ENCODE results near the gene ZMYND8. TPM values are rescaled to one million over a fixed set of nuclear protein-coding genes. Genes with fewer than 3 reads are reported as not detected.

The ZMYND8 gene
- total and polyA plus RNA-seq, 10 of the 15 experiments (the other 5 are each of a cell fraction or from before 2014, with no cell fraction given): 12.9 to 54.8 (median 23.1) TPM

DNA sequence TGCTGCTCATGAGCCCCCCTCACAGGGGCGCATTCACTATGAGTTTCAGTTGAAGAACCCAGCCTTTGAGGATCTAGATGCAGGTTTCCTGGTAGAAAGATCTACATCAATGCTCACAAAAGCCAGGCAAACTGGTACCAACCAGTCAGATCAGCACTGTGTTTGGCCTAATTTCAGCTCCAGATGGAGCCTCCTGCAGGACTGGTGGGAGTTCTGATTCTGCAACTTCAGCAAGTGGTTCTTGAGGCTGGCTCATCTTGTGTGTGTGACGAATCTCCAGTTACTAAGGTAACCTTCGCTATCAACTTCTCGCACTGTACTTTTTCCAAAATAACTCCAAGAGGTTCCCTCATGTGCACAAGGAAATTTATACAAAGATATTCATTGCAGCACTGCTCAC is 118.8 kb downstream of the ZMYND8 start:
- H3K27me3 ChIP-seq (replicated peaks in 1 of 2; ENCODE audit: control insufficient read depth in 2 of 2, insufficient read depth in 2 of 2, low read length in 1 of 2): no peaks in the 10 kb centered on the region
- ChIA-PET SMC1A (ENCODE audit: uncharacterized antibody, unreplicated experiment) (no interaction called here), RAD21 (ENCODE audit: unreplicated experiment) (no interaction called here), CTCF (no interaction called here), POLR2A (no interaction called here)
- H3K27ac ChIP-seq (ENCODE audit: control insufficient read depth, insufficient read depth): no peak overlapping the region
- ATAC-seq: no peak
- H3K4me3 ChIP-seq: no peak overlapping the region
- H3K9me3 ChIP-seq (replicated peaks; ENCODE audit: control insufficient read depth, insufficient read depth, low read length): no peaks in the 10 kb centered on the region; the same call in 2 of the 3 replicates
- no peak overlapping the region for H3K9ac ChIP-seq (ENCODE audit: control insufficient read depth, insufficient read depth, low read length)
- in situ Hi-C loops (cut with MboI): no loop called here
- DNase-seq (ENCODE audit: low read depth, low spot score): no peak
- peaks cover 35 to 41% of the 10 kb centered on the region in 2 experiments for H3K36me3 ChIP-seq (ENCODE audit: control insufficient read depth in 2 of 2, insufficient read depth in 2 of 2, low read length in 1 of 2)
- WGBS (ENCODE audit: insufficient coverage, insufficient replicate concordance, low lambda C conversion rate, missing lambda C conversion rate): 100% methylated on average over 4 of the region's 4 CpGs
- H3K79me2 ChIP-seq (ENCODE audit: control insufficient read depth, insufficient read depth, low read length): no peaks in the 10 kb centered on the region; the same call in 1 of the 2 replicates
- no peak for FAIRE-seq
- H3K4me2 ChIP-seq (ENCODE audit: control insufficient read depth, insufficient read depth): no peak overlapping the region
- TF ChIP-seq RB1 (IDR thresholded peaks at IDR 0.05; ENCODE audit: borderline replicate concordance) (no peak), ETV6 (conservative IDR thresholded peaks at IDR 0.05 in 1 of 2, IDR thresholded peaks at IDR 0.05 in 1 of 2; ENCODE audit: borderline replicate concordance in 1 of 2, low read depth in 1 of 2) (peak in 1 of 2 experiments; percentile 46; a peak in 1 of 4 replicates)
- peaks cover 5% of the 10 kb centered on the region; the same call in 1 of the 2 replicates for H3K4me1 ChIP-seq (ENCODE audit: control insufficient read depth, insufficient read depth, low read length)
- no peaks in the 10 kb centered on the region; the same call in none of the 2 replicates for H4K20me1 ChIP-seq (ENCODE audit: control insufficient read depth, insufficient read depth)
- H2AFZ ChIP-seq (ENCODE audit: control insufficient read depth, low read depth, low read length): no peak overlapping the region
- BruUV-seq (replicated peaks): no TSS peak
- intact Hi-C loops (cut with micrococcal nuclease; ENCODE audit: unreplicated experiment): no loop called here

DNA sequence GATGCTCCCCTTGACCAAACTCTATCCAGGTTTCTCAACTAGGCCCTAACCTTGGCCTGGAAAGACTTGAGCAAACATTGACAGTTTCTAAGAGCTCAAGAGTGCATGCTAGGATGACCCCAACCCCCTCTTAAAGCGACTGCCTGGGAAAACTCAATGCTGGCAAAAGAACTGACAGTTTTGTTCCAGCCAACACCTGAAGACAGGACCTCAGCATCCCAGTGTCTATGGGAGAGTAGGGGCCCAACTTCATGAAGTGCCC is 119.9 kb downstream of the ZMYND8 start:
- no peak for FAIRE-seq
- no TSS peak for BruUV-seq (replicated peaks)
- no peak overlapping the region for H3K4me2 ChIP-seq (ENCODE audit: control insufficient read depth, insufficient read depth)
- WGBS (ENCODE audit: insufficient coverage, insufficient replicate concordance, low lambda C conversion rate, missing lambda C conversion rate): 92% methylated on average over 1 of the region's 1 CpG
- ChIA-PET RAD21 (ENCODE audit: unreplicated experiment) (no interaction called here), POLR2A (interaction anchor here (0.6 to 0.7 kb wide), 2 partner anchors 9 to 342 kb away, joined by 3 to 5 read pairs; no protein-coding TSS in a partner anchor), CTCF (interaction anchor here (1.0 kb wide), 1 partner anchor 17 kb away, joined by 3 read pairs; no protein-coding TSS in a partner anchor), SMC1A (ENCODE audit: uncharacterized antibody, unreplicated experiment) (interaction anchor here (0.6 to 1.7 kb wide), 2 partner anchors 148 to 346 kb away, joined by 3 read pairs; no protein-coding TSS in a partner anchor)
- no peak for DNase-seq (ENCODE audit: low read depth, low spot score)
- no peak overlapping the region for H3K27ac ChIP-seq (ENCODE audit: control insufficient read depth, insufficient read depth)
- in situ Hi-C loops (cut with MboI): no loop called here
- H3K9me3 ChIP-seq (replicated peaks; ENCODE audit: control insufficient read depth, insufficient read depth, low read length): no peaks in the 10 kb centered on the region; the same call in 2 of the 3 replicates
- no peak overlapping the region for H2AFZ ChIP-seq (ENCODE audit: control insufficient read depth, low read depth, low read length)
- ATAC-seq: no peak
- H4K20me1 ChIP-seq (ENCODE audit: control insufficient read depth, insufficient read depth): no peaks in the 10 kb centered on the region; the same call in none of the 2 replicates
- peaks cover 35 to 39% of the 10 kb centered on the region in 2 experiments for H3K36me3 ChIP-seq (ENCODE audit: control insufficient read depth in 2 of 2, insufficient read depth in 2 of 2, low read length in 1 of 2)
- no peak for TF ChIP-seq ZNF217 (IDR thresholded peaks at IDR 0.05)
- no peak for TF ChIP-seq HDAC2 (IDR thresholded peaks at IDR 0.05)
- TF ChIP-seq NFXL1 (IDR thresholded peaks at IDR 0.05; ENCODE audit: borderline replicate concordance): no peak
- no peak for TF ChIP-seq SREBF2 (IDR thresholded peaks at IDR 0.05; ENCODE audit: low read length)
- TF ChIP-seq, protein P1, sequence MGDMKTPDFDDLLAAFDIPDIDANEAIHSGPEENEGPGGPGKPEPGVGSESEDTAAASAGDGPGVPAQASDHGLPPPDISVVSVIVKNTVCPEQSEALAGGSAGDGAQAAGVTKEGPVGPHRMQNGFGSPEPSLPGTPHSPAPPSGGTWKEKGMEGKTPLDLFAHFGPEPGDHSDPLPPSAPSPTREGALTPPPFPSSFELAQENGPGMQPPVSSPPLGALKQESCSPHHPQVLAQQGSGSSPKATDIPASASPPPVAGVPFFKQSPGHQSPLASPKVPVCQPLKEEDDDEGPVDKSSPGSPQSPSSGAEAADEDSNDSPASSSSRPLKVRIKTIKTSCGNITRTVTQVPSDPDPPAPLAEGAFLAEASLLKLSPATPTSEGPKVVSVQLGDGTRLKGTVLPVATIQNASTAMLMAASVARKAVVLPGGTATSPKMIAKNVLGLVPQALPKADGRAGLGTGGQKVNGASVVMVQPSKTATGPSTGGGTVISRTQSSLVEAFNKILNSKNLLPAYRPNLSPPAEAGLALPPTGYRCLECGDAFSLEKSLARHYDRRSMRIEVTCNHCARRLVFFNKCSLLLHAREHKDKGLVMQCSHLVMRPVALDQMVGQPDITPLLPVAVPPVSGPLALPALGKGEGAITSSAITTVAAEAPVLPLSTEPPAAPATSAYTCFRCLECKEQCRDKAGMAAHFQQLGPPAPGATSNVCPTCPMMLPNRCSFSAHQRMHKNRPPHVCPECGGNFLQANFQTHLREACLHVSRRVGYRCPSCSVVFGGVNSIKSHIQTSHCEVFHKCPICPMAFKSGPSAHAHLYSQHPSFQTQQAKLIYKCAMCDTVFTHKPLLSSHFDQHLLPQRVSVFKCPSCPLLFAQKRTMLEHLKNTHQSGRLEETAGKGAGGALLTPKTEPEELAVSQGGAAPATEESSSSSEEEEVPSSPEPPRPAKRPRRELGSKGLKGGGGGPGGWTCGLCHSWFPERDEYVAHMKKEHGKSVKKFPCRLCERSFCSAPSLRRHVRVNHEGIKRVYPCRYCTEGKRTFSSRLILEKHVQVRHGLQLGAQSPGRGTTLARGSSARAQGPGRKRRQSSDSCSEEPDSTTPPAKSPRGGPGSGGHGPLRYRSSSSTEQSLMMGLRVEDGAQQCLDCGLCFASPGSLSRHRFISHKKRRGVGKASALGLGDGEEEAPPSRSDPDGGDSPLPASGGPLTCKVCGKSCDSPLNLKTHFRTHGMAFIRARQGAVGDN (IDR thresholded peaks at IDR 0.05): no peak
- TF ChIP-seq, protein P2, sequence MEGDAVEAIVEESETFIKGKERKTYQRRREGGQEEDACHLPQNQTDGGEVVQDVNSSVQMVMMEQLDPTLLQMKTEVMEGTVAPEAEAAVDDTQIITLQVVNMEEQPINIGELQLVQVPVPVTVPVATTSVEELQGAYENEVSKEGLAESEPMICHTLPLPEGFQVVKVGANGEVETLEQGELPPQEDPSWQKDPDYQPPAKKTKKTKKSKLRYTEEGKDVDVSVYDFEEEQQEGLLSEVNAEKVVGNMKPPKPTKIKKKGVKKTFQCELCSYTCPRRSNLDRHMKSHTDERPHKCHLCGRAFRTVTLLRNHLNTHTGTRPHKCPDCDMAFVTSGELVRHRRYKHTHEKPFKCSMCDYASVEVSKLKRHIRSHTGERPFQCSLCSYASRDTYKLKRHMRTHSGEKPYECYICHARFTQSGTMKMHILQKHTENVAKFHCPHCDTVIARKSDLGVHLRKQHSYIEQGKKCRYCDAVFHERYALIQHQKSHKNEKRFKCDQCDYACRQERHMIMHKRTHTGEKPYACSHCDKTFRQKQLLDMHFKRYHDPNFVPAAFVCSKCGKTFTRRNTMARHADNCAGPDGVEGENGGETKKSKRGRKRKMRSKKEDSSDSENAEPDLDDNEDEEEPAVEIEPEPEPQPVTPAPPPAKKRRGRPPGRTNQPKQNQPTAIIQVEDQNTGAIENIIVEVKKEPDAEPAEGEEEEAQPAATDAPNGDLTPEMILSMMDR (IDR thresholded peaks at IDR 0.05 in 2 of 3, conservative IDR thresholded peaks at IDR 0.05 in 1 of 3; ENCODE audit: control insufficient read depth in 2 of 3, extremely low read depth in 1 of 3, insufficient read depth in 1 of 3, low read depth in 3 of 3, low read length in 3 of 3): no peak
- H3K4me3 ChIP-seq: no peak overlapping the region
- intact Hi-C loops (cut with micrococcal nuclease; ENCODE audit: unreplicated experiment): no loop called here
- no peak overlapping the region for H3K9ac ChIP-seq (ENCODE audit: control insufficient read depth, insufficient read depth, low read length)
- peaks cover 5% of the 10 kb centered on the region; the same call in 1 of the 2 replicates for H3K4me1 ChIP-seq (ENCODE audit: control insufficient read depth, insufficient read depth, low read length)
- no peaks in the 10 kb centered on the region for H3K27me3 ChIP-seq (replicated peaks in 1 of 2; ENCODE audit: control insufficient read depth in 2 of 2, insufficient read depth in 2 of 2, low read length in 1 of 2)
- no peaks in the 10 kb centered on the region; the same call in 1 of the 2 replicates for H3K79me2 ChIP-seq (ENCODE audit: control insufficient read depth, insufficient read depth, low read length)

All from GM12878 (cell line).